Urothelium cell line (cell line): ENCODE results near the gene KIRREL3.

Experiments used
- DNase-seq: peaks from one replicate; pipeline ENCODE4 v3.0.0; 2011; ENCODE audit warnings: low spot score, mixed read lengths
- FAIRE-seq: peaks from 2 replicates; lab custom pipeline; 2011; peaks lifted over from hg19 to GRCh38; lab: Jason Lieb, UNC

Gene KIRREL3

GRCh38 chr11:126694065-126694625 is 306.4 kb downstream of the KIRREL3 start:
- DNase-seq (no peak), FAIRE-seq (no peak)

GRCh38 chr11:126687477-126687876 is 313.1 kb downstream of the KIRREL3 start:
- DNase-seq = no peak
- no peak for FAIRE-seq

- DNase-seq = no peak
- FAIRE-seq = no peak
Observed at GRCh38 chr11:126686938-126687337, 313.6 kb downstream of the KIRREL3 start.

GRCh38 chr11:126683766-126684728 is 316.5 kb downstream of the KIRREL3 start:
- DNase-seq (no peak), FAIRE-seq (no peak)

- FAIRE-seq (no peak), DNase-seq (no peak)
Observed at GRCh38 chr11:126682590-126682989, 318.0 kb downstream of the KIRREL3 start.

GRCh38 chr11:126680700-126681099 is 319.9 kb downstream of the KIRREL3 start:
- DNase-seq = no peak
- FAIRE-seq = no peak

GRCh38 chr11:126680131-126680530 is 320.4 kb downstream of the KIRREL3 start:
- FAIRE-seq (no peak), DNase-seq (no peak)

GRCh38 chr11:126679033-126679432 is 321.5 kb downstream of the KIRREL3 start:
- FAIRE-seq (no peak), DNase-seq (no peak)

- FAIRE-seq = no peak
- DNase-seq = no peak
Observed at GRCh38 chr11:126676536-126676935, 324.0 kb downstream of the KIRREL3 start.

GRCh38 chr11:126673319-126673718 is 327.3 kb downstream of the KIRREL3 start:
- FAIRE-seq = no peak

GRCh38 chr11:126669416-126669815 is 331.2 kb downstream of the KIRREL3 start:
- FAIRE-seq = no peak

More at GRCh38 chr11:126673319-126673718, 327.3 kb downstream of the KIRREL3 start:
- DNase-seq = no peak

GRCh38 chr11:126664643-126665042 is 335.9 kb downstream of the KIRREL3 start:
- DNase-seq = no peak
- FAIRE-seq = no peak

More at GRCh38 chr11:126669416-126669815, 331.2 kb downstream of the KIRREL3 start:
- DNase-seq = no peak

GRCh38 chr11:126663749-126664592 is 336.6 kb downstream of the KIRREL3 start:
- FAIRE-seq (no peak), DNase-seq (no peak)

GRCh38 chr11:126662035-126662790 is 338.4 kb downstream of the KIRREL3 start:
- DNase-seq = no peak
- FAIRE-seq = no peak

- no peak for FAIRE-seq
- no peak for DNase-seq
Observed at GRCh38 chr11:126660761-126661425, 339.7 kb downstream of the KIRREL3 start.

GRCh38 chr11:126660321-126660720 is 340.2 kb downstream of the KIRREL3 start:
- FAIRE-seq (no peak), DNase-seq (no peak)

- no peak for FAIRE-seq
- DNase-seq = no peak
Observed at GRCh38 chr11:126658306-126659056, 342.1 kb downstream of the KIRREL3 start.

GRCh38 chr11:126655807-126656128 is 344.8 kb downstream of the KIRREL3 start:
- DNase-seq = no peak
- FAIRE-seq = no peak
